HCT116 (cell line): ENCODE results near the gene INSYN1. TPM values are rescaled to one million over a fixed set of nuclear protein-coding genes. Genes with fewer than 3 reads are reported as not detected.

Source experiments
- ATAC-seq: fragments of 200-7000 bp; cut with Tn5 transposase; 2 replicates; pipeline ENCODE4 v1.9.1; 2020; ENCODE audit warnings: mild to moderate bottlenecking, moderate library complexity
- BruUV-seq: library from RNA; stranded (reverse); fragments of 400-500 nt; replicated peaks from 2 replicates; lab custom pipeline; 2021; lab: Mats Ljungman, UMichigan
- CTCF ChIA-PET: fragments of 300-600 bp; sonication (Branson Sonifier 250); formaldehyde crosslinking; loops from one replicate; lab custom pipeline; 2021; ENCODE audit warnings: antibody characterized with exemption; lab: Charles Lee
- POLR2A ChIA-PET: fragments of 300-600, 350-600 bp; sonication (Branson Sonifier 250); formaldehyde crosslinking; loops from one replicate; lab custom pipeline; 2021; ENCODE audit warnings: antibody characterized with exemption; lab: Charles Lee
- RAD21 ChIA-PET, 2 experiments: fragments of 300-600 bp; sonication (Branson Sonifier 250); formaldehyde crosslinking; loops; one replicate each; lab custom pipeline; 2023; ENCODE audit warnings: low total read pairs in 2 of 2; ENCODE audit not compliant: uncharacterized antibody in 2 of 2, unreplicated experiment in 2 of 2, low non-redundant PET in 1 of 2; lab: Charles Lee
- DNase-seq: peaks from one replicate; pipeline ENCODE4 v3.0.0-alpha.2; 2010; ENCODE audit warnings: low read depth, low spot score
- H2AFZ ChIP-seq: fragments of 200-600 bp; shearing (Covaris generic), sonication (generic); 2 replicates; pipeline ENCODE4 v1.6.1; 2017; ENCODE audit warnings: low read depth, mixed run types, mixed read lengths, antibody characterized with exemption, low read length; ENCODE audit not compliant: poor library complexity, severe bottlenecking
- H3K27ac ChIP-seq: 2 replicates; pipeline ENCODE4 v1.5.1; 2012; ENCODE audit warnings: low read depth, low read length
- H3K27me3 ChIP-seq: fragments of 200-600 bp; sonication (generic); 2 replicates; pipeline ENCODE4 v1.6.1; 2016; ENCODE audit warnings: mixed run types, low read length, mixed read lengths; ENCODE audit not compliant: insufficient read depth
- H3K36me3 ChIP-seq, 2 experiments: fragments of 200-500 bp in 1 of 2; fragments of 200-600 bp in 1 of 2; sonication (Bioruptor generic) in 1 of 2; sonication (generic) in 1 of 2; 2 replicates each; pipeline versions ENCODE4 v1.5.1 to v1.6.1; 2014 to 2016; ENCODE audit warnings: low read length in 2 of 2, inconsistent platforms in 1 of 2, mixed read lengths in 1 of 2, mixed run types in 1 of 2; ENCODE audit not compliant: insufficient read depth in 2 of 2, control insufficient read depth in 1 of 2
- H3K4me1 ChIP-seq, 2 experiments: fragments of 200-600 bp in 1 of 2; sonication (generic) in 1 of 2; 2 replicates each; pipeline versions ENCODE4 v1.5.1 to v1.6.1; 2012 to 2017; ENCODE audit warnings: low read length in 2 of 2, inconsistent platforms in 1 of 2, mild to moderate bottlenecking in 1 of 2, mixed read lengths in 1 of 2, mixed run types in 1 of 2, moderate library complexity in 1 of 2; ENCODE audit not compliant: insufficient read depth in 2 of 2, control insufficient read depth in 1 of 2
- H3K4me2 ChIP-seq: fragments of 200-600 bp; sonication (generic); 2 replicates; pipeline ENCODE4 v1.6.1; 2017; ENCODE audit warnings: mixed run types, low read length, mixed read lengths
- H3K4me3 ChIP-seq, 2 experiments: fragments of 200-600 bp in 1 of 2; sonication (generic) in 1 of 2; replicated peaks in 1 of 2; 2 replicates each; pipeline ENCODE4 v1.5.1; 2011 to 2016; ENCODE audit warnings: low read length in 2 of 2, control low read depth in 1 of 2, low read depth in 1 of 2, mild to moderate bottlenecking in 1 of 2, mixed read lengths in 1 of 2, mixed run types in 1 of 2
- H3K79me2 ChIP-seq: fragments of 200-600 bp; sonication (generic); 2 replicates; pipeline ENCODE4 v1.6.1; 2017; ENCODE audit warnings: mild to moderate bottlenecking, mixed run types, low read length, moderate library complexity, mixed read lengths; ENCODE audit not compliant: insufficient read depth
- H3K9ac ChIP-seq: fragments of 200-600 bp; sonication (generic); 2 replicates; pipeline ENCODE4 v1.6.1; 2016; ENCODE audit warnings: low read length, mixed read lengths
- H3K9me2 ChIP-seq: fragments of 200-600 bp; sonication (generic), shearing (Covaris generic); 2 replicates; pipeline ENCODE4 v1.6.1; 2017; ENCODE audit warnings: mixed run types, mild to moderate bottlenecking, moderate library complexity; ENCODE audit not compliant: insufficient read depth
- H3K9me3 ChIP-seq, 2 experiments: fragments of 200-500 bp in 1 of 2; fragments of 200-600 bp in 1 of 2; sonication (Bioruptor generic) in 1 of 2; sonication (generic) in 1 of 2; 2 replicates each; pipeline ENCODE4 v1.6.1; 2014 to 2017; ENCODE audit warnings: low read length in 2 of 2, mixed read lengths in 2 of 2, inconsistent platforms in 1 of 2, low read depth in 1 of 2, mild to moderate bottlenecking in 1 of 2, mixed run types in 1 of 2, moderate library complexity in 1 of 2; ENCODE audit not compliant: control insufficient read depth in 1 of 2, insufficient read depth in 1 of 2
- H4K20me1 ChIP-seq: fragments of 200-600 bp; sonication (generic), shearing (Covaris generic); 2 replicates; pipeline ENCODE4 v1.6.1; 2017; ENCODE audit warnings: mixed run types, mild to moderate bottlenecking, moderate library complexity; ENCODE audit not compliant: insufficient read depth
- CEBPB ChIP-seq: IDR thresholded peaks from 2 replicates; pipeline ENCODE4 v1.6.1; 2012; ENCODE audit warnings: low read depth
- EZH2 ChIP-seq: fragments of 200-600 bp; sonication (generic); IDR thresholded peaks from 2 replicates; pipeline ENCODE4 v1.6.1; 2017; ENCODE audit warnings: antibody characterized with exemption, mixed run types
- JUND ChIP-seq: IDR thresholded peaks from 2 replicates; pipeline ENCODE4 v1.6.1; 2012
- POLR2A ChIP-seq: IDR thresholded peaks from 2 replicates; pipeline ENCODE4 v1.7.0; 2011; ENCODE audit warnings: borderline replicate concordance; ENCODE audit not compliant: insufficient read depth, insufficient read length; ENCODE audit errors: extremely low read depth
- POLR2AphosphoS5 ChIP-seq: IDR thresholded peaks from 2 replicates; pipeline ENCODE4 v1.6.1; 2011; ENCODE audit warnings: mild to moderate bottlenecking, low read depth, low read length, moderate library complexity
- RAD21 ChIP-seq: IDR thresholded peaks from 2 replicates; pipeline ENCODE4 v1.6.1; 2012; ENCODE audit warnings: low read depth, mild to moderate bottlenecking
- REST ChIP-seq: IDR thresholded peaks from 2 replicates; pipeline ENCODE4 v1.6.1; 2012; ENCODE audit warnings: low read depth
- SIN3A ChIP-seq: IDR thresholded peaks from 2 replicates; pipeline ENCODE4 v1.6.1; 2012; ENCODE audit warnings: low read depth
- TCF7L2 ChIP-seq: IDR thresholded peaks from 2 replicates; pipeline ENCODE4 v1.7.0; 2011; ENCODE audit warnings: borderline replicate concordance, inconsistent platforms; ENCODE audit not compliant: insufficient read depth, insufficient read length; ENCODE audit errors: extremely low read depth
- ZFX ChIP-seq: fragments of 450-650 bp; IDR thresholded peaks from 2 replicates; pipeline ENCODE4 v1.6.1; 2017
- intact Hi-C: fragments of 100-400 bp; cut with micrococcal nuclease; formaldehyde crosslinking; loops from 2 replicates; pipeline ENCODE4 v1.10.0; 2022
- total RNA-seq: library from RNA; stranded (reverse); gene quantifications from one replicate; pipeline ENCODE4 v1.2.1, GENCODE V29; 2021; ENCODE audit not compliant: unreplicated experiment
- TF ChIP-seq, protein P1 (sequence below): IDR thresholded peaks from 2 replicates; pipeline ENCODE4 v1.6.1; 2012
- TF ChIP-seq, protein P2 (sequence below): IDR thresholded peaks from 2 replicates; pipeline ENCODE4 v1.6.1; 2011; ENCODE audit warnings: mild to moderate bottlenecking, low read length, moderate library complexity; ENCODE audit not compliant: insufficient replicate concordance; ENCODE audit errors: extremely low read depth

The INSYN1 gene
- total RNA-seq, 1 experiment from 2014 or later = 2.0 TPM

GRCh38 chr15:73718694-73719093, 34.5 kb downstream of the INSYN1 start:
- Histone ChIP-seq H2AFZ (no peak overlapping the region), H3K4me3 (no peak overlapping the region), H3K36me3 (peaks cover 0 to 4% of the 10 kb centered on the region in 2 experiments; a peak in 1 of 4 replicates), H3K9me3 (no peaks in the 10 kb centered on the region), H3K4me2 (no peak overlapping the region), H3K9ac (no peak overlapping the region), H3K9me2 (no peaks in the 10 kb centered on the region), H3K27me3 (no peaks in the 10 kb centered on the region), H3K4me1 (no peaks in the 10 kb centered on the region), H3K79me2 (no peaks in the 10 kb centered on the region), H3K27ac (no peak overlapping the region), H4K20me1 (no peaks in the 10 kb centered on the region)
- ATAC-seq (no peak), DNase-seq (no peak)
- intact Hi-C loops = no loop called here
- CTCF ChIA-PET = interaction anchor here (1.3 to 1.4 kb wide), 2 partner anchors 13 to 82 kb away, joined by 3 to 4 read pairs; no protein-coding TSS in a partner anchor
- TF ChIP-seq POLR2A (no peak), RAD21 (no peak), EZH2 (no peak), REST (no peak), POLR2AphosphoS5 (no peak), JUND (no peak), SIN3A (no peak), TCF7L2 (no peak), CEBPB (no peak), ZFX (no peak)
- TF ChIP-seq, protein P1, sequence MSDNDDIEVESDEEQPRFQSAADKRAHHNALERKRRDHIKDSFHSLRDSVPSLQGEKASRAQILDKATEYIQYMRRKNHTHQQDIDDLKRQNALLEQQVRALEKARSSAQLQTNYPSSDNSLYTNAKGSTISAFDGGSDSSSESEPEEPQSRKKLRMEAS = no peak
- TF ChIP-seq, protein P2, sequence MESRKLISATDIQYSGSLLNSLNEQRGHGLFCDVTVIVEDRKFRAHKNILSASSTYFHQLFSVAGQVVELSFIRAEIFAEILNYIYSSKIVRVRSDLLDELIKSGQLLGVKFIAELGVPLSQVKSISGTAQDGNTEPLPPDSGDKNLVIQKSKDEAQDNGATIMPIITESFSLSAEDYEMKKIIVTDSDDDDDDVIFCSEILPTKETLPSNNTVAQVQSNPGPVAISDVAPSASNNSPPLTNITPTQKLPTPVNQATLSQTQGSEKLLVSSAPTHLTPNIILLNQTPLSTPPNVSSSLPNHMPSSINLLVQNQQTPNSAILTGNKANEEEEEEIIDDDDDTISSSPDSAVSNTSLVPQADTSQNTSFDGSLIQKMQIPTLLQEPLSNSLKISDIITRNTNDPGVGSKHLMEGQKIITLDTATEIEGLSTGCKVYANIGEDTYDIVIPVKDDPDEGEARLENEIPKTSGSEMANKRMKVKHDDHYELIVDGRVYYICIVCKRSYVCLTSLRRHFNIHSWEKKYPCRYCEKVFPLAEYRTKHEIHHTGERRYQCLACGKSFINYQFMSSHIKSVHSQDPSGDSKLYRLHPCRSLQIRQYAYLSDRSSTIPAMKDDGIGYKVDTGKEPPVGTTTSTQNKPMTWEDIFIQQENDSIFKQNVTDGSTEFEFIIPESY = no peak
- BruUV-seq = no TSS peak
- RAD21 ChIA-PET = no interaction called here
- POLR2A ChIA-PET = no interaction called here
